Keratinocyte (primary cell): ENCODE results near the gene PSMA3. TPM values are rescaled to one million over a fixed set of nuclear protein-coding genes. Genes with fewer than 3 reads are reported as not detected.

Experiments
- DNase-seq: peaks from one replicate; pipeline ENCODE4 v3.0.0-alpha.2; 2011; ENCODE audit warnings: low read depth, missing footprints, low spot score
- FAIRE-seq: peaks from 2 replicates; lab custom pipeline; 2011; peaks lifted over from hg19 to GRCh38; lab: Jason Lieb, UNC
- H2AFZ ChIP-seq: 2 replicates; pipeline ENCODE4 v1.6.0; 2012; ENCODE audit warnings: low read length, control low read depth, inconsistent platforms; ENCODE audit not compliant: control insufficient read depth
- H3K27ac ChIP-seq: 2 replicates; pipeline ENCODE4 v1.5.1; 2011; ENCODE audit warnings: low read length; ENCODE audit not compliant: control insufficient read depth, insufficient read depth
- H3K27me3 ChIP-seq: 3 replicates; pipeline ENCODE4 v1.6.0; 2011; ENCODE audit warnings: low read length; ENCODE audit not compliant: control insufficient read depth, insufficient read depth; ENCODE audit errors: extremely low read depth
- H3K36me3 ChIP-seq, 2 experiments: 2 replicates in 1 of 2; 3 replicates in 1 of 2; pipeline ENCODE4 v1.5.1; 2011; ENCODE audit warnings: low read length in 2 of 2, mild to moderate bottlenecking in 1 of 2; ENCODE audit not compliant: control insufficient read depth in 2 of 2, insufficient read depth in 2 of 2; ENCODE audit errors: extremely low read depth in 1 of 2
- H3K4me1 ChIP-seq: 3 replicates; pipeline ENCODE4 v1.5.1; 2011; ENCODE audit warnings: low read length; ENCODE audit not compliant: control insufficient read depth, insufficient read depth; ENCODE audit errors: extremely low read depth
- H3K4me2 ChIP-seq: 3 replicates; pipeline ENCODE4 v1.6.0; 2011; ENCODE audit warnings: low read depth, low read length; ENCODE audit not compliant: control insufficient read depth, insufficient read depth; ENCODE audit errors: extremely low read depth
- H3K4me3 ChIP-seq, 3 experiments: fragments of 200-600 bp in 1 of 3; sonication (generic) in 1 of 3; 2 replicates in 2 of 3; 3 replicates in 1 of 3; pipeline ENCODE4 v1.5.1; 2011 to 2016; ENCODE audit warnings: low read length in 3 of 3, mild to moderate bottlenecking in 3 of 3, control low read depth in 2 of 3, inconsistent platforms in 1 of 3, low read depth in 1 of 3, mixed read lengths in 1 of 3, mixed run types in 1 of 3, moderate library complexity in 1 of 3; ENCODE audit not compliant: control insufficient read depth in 2 of 3, insufficient read depth in 2 of 3; ENCODE audit errors: extremely low read depth in 1 of 3
- H3K79me2 ChIP-seq: 2 replicates; pipeline ENCODE4 v1.6.0; 2012; ENCODE audit warnings: low read length; ENCODE audit not compliant: control insufficient read depth, insufficient read depth
- H3K9ac ChIP-seq: 3 replicates; pipeline ENCODE4 v1.6.0; 2011; ENCODE audit warnings: low read length; ENCODE audit not compliant: control insufficient read depth, insufficient read depth; ENCODE audit errors: extremely low read depth
- H3K9me1 ChIP-seq: 3 replicates; pipeline ENCODE4 v1.6.0; 2011; ENCODE audit warnings: low read length; ENCODE audit not compliant: control insufficient read depth, insufficient read depth; ENCODE audit errors: extremely low read depth
- H3K9me3 ChIP-seq: 2 replicates; pipeline ENCODE4 v1.5.1; 2012; ENCODE audit warnings: low read depth, low read length; ENCODE audit not compliant: control insufficient read depth
- H4K20me1 ChIP-seq: 3 replicates; pipeline ENCODE4 v1.6.0; 2011; ENCODE audit warnings: low read length; ENCODE audit not compliant: control insufficient read depth, insufficient read depth; ENCODE audit errors: extremely low read depth
- CTCF ChIP-seq, 3 experiments: IDR thresholded peaks in 1 of 3; conservative IDR thresholded peaks in 1 of 3; optimal IDR thresholded peaks in 1 of 3; 2 replicates in 2 of 3; 3 replicates in 1 of 3; pipeline versions ENCODE3 to v1.5.1; 2011; ENCODE audit warnings: low read length in 3 of 3, mild to moderate bottlenecking in 3 of 3, moderate library complexity in 2 of 3, control low read depth in 1 of 3, inconsistent platforms in 1 of 3; ENCODE audit not compliant: insufficient read depth in 2 of 3; ENCODE audit errors: extremely low read depth in 1 of 3
- EZH2 ChIP-seq: IDR thresholded peaks from one replicate; pipeline ENCODE4 v1.6.1; 2012; ENCODE audit warnings: inconsistent platforms, mild to moderate bottlenecking, low read length, moderate library complexity
- dilution Hi-C: fragments of 300-500 bp; cut with MboI; formaldehyde crosslinking; loops from one replicate; pipeline ENCODE4 v1.7.0; 2020; ENCODE audit warnings: low sequenced_read_pairs; ENCODE audit not compliant: extremely low pct_ligation_motif_present
- polyA plus RNA-seq, 5 experiments: library from polyadenylated mRNA; depleted of rRNA in 3 of 5; stranded (reverse) in 3 of 5; stranded (forward) in 1 of 5; unstranded in 1 of 5; fragments of >200 nt; gene quantifications; 1 replicate in 1 of 5; 2 replicates in 3 of 5; 3 replicates in 1 of 5; pipeline versions ENCODE4 v1.2.1 to v1.2.3, GENCODE V29; 2011 to 2012; ENCODE audit warnings: missing spikeins in 2 of 5, low read depth in 1 of 5, low replicate concordance in 1 of 5

PSMA3 gene
- polyA plus RNA-seq, 1 donor (not counting 4 experiments of a cell fraction or from before 2014, with no cell fraction given), result 325 TPM

GRCh38 chr14:58283730-58284129, 39.1 kb downstream of the PSMA3 start:
- no peak overlapping the region for H3K9ac ChIP-seq
- H3K9me3 ChIP-seq, result no peaks in the 10 kb centered on the region
- no peak for TF ChIP-seq CTCF (optimal IDR thresholded peaks at IDR 0.05 in 1 of 3, IDR thresholded peaks at IDR 0.05 in 1 of 3, conservative IDR thresholded peaks at IDR 0.05 in 1 of 3; ENCODE audit: extremely low read depth in 1 of 3, insufficient read depth in 2 of 3, low read length in 3 of 3)
- TF ChIP-seq EZH2, result no peak
- H2AFZ ChIP-seq, result no peak overlapping the region
- peaks cover 2 to 17% of the 10 kb centered on the region in 2 experiments for H3K36me3 ChIP-seq
- H4K20me1 ChIP-seq, result no peaks in the 10 kb centered on the region
- H3K9me1 ChIP-seq, result no peaks in the 10 kb centered on the region
- FAIRE-seq (no peak), DNase-seq (no peak)
- H3K4me3 ChIP-seq, result no peak overlapping the region
- H3K27me3 ChIP-seq, result no peaks in the 10 kb centered on the region
- no peak overlapping the region for H3K4me2 ChIP-seq
- dilution Hi-C loops, result no loop called here
- H3K27ac ChIP-seq, result no peak overlapping the region
- peaks cover 24% of the 10 kb centered on the region for H3K4me1 ChIP-seq
- H3K79me2 ChIP-seq, result peaks cover 78% of the 10 kb centered on the region

- Histone ChIP-seq H3K27ac (no peak overlapping the region), H3K4me3 (no peak overlapping the region), H2AFZ (no peak overlapping the region), H3K4me2 (no peak overlapping the region), H3K9me3 (no peaks in the 10 kb centered on the region), H3K9ac (no peak overlapping the region), H3K27me3 (no peaks in the 10 kb centered on the region), H3K4me1 (peaks cover 24% of the 10 kb centered on the region), H3K36me3 (peaks cover 2 to 17% of the 10 kb centered on the region in 2 experiments), H3K9me1 (no peaks in the 10 kb centered on the region), H3K79me2 (peaks cover 79% of the 10 kb centered on the region), H4K20me1 (no peaks in the 10 kb centered on the region)
- TF ChIP-seq CTCF (optimal IDR thresholded peaks at IDR 0.05 in 1 of 3, IDR thresholded peaks at IDR 0.05 in 1 of 3, conservative IDR thresholded peaks at IDR 0.05 in 1 of 3; ENCODE audit: extremely low read depth in 1 of 3, insufficient read depth in 2 of 3, low read length in 3 of 3) (no peak), EZH2 (no peak)
- dilution Hi-C loops, result no loop called here
- FAIRE-seq, result no peak
- DNase-seq, result no peak
Observed at GRCh38 chr14:58285132-58285531, 40.5 kb downstream of the PSMA3 start.
